ENCODE measurements around the gene NPFF.

DNA sequence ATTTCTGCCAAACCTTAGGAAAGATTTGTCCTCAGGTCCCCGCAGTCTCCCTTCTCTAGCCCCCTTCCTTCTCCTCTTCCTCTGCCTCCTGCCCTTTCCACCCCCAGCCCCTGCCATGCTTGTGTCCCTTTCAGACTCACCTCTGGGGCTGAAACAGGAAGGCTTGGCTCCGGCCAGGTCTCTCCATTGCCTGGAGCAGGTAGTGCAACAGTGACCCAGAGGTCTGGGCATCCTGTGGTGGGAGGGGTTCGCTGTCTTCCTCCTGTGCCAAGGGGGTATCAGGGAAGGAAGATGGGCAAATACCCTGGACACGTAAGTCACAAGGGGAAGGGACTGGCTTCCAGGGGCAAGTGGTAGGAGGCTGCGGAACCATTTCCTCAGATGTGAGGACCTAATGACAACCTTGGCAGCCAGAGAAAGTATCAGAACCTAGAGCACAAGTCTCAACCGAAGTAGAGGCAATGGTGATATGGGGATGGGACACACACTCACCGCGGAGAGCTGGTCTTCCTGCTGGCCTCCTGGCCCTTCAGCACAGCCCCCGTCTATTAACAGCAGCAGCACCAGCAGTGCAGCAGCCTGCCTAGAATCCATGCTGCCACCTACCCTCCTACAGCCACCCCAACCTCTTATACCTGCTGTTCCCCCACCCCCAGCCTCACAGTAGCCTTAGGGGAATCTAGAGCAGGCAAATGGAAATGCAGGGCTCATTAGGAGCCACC is at the start of gene NPFF:
- TF ChIP-seq POLR2A (IDR thresholded peaks at IDR 0.05), result no peak
- TF ChIP-seq, protein P1, sequence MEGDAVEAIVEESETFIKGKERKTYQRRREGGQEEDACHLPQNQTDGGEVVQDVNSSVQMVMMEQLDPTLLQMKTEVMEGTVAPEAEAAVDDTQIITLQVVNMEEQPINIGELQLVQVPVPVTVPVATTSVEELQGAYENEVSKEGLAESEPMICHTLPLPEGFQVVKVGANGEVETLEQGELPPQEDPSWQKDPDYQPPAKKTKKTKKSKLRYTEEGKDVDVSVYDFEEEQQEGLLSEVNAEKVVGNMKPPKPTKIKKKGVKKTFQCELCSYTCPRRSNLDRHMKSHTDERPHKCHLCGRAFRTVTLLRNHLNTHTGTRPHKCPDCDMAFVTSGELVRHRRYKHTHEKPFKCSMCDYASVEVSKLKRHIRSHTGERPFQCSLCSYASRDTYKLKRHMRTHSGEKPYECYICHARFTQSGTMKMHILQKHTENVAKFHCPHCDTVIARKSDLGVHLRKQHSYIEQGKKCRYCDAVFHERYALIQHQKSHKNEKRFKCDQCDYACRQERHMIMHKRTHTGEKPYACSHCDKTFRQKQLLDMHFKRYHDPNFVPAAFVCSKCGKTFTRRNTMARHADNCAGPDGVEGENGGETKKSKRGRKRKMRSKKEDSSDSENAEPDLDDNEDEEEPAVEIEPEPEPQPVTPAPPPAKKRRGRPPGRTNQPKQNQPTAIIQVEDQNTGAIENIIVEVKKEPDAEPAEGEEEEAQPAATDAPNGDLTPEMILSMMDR (IDR thresholded peaks at IDR 0.05), result no peak
- TF ChIP-seq POLR2AphosphoS5 (IDR thresholded peaks at IDR 0.05), result no peak
